ENCODE data around the gene PROK1.

PROK1 gene

DNA sequence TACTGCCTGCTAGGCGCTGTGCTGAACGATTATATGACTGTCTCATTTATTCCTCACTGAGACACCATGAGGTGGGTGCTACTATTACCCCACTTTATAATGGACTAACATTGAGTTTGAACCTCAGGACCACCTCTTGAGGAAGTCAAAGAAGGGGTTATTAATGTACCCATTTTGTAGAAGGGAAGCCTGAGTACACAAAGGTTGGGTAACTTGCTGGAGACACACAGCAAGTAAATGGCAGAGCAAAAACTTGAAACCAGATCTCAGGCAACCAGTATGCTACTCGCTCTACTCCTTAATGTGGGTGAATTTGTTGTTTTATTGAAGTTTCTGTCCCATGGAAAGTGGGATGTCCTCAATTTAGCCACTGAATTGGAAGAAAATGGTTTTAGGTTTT is 37.9 kb downstream of the PROK1 start:
- no peak for DNase-seq (ENCODE audit: low spot score)

DNA sequence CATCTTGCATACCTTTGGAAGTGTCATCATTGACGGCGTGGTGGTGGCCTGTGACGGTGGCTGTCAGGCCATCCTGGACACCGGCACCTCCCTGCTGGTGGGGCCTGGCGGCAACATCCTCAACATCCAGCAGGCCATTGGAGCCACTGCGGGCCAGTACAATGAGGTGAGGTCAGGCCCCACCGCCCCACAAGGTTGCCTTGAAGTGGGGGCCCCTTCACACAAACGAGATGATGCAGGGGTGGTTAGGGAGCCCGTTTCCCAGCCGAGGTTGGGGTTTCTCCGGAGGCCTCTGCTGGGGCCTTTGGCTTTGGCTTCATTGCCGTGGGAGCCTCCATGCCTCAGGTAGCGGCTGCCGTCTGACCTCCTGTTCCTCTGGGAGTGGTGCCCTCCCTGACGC is 38.5 kb downstream of the PROK1 start:
- no peak for DNase-seq (ENCODE audit: low spot score)

GRCh38 chr1:110489973-110490542 is 39.1 kb downstream of the PROK1 start:
- no peak for DNase-seq (ENCODE audit: low spot score)

DNA sequence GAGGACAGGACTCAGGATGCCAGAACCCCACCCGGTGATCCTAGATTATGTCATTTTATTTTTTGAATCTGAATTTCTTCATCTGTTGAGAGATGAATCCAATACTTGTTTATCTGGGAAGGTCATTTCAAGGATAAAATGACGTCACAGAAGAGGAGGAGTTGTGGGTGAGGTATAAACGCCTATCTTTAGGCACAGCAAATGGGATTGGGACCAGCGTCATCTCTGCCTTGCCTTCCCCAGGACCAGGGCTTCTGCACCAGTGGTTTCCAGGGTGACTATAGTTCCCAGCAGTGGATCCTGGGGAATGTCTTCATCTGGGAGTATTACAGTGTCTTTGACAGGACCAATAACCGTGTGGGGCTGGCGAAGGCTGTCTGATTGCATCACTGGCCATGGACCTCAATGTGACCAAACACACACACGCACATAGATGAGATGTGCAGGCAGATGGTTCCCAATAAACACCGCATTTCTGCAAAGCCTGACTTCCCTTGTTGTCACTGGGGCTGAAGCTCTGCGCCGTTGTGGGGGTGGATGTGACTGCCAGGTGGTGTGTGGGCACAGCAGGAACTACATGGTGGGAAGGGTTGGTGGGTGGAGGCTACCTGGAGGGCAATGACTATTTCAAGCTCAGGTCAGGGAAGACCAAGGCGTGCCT is 40.0 kb downstream of the PROK1 start:
- no peak for DNase-seq (ENCODE audit: low spot score)

DNA sequence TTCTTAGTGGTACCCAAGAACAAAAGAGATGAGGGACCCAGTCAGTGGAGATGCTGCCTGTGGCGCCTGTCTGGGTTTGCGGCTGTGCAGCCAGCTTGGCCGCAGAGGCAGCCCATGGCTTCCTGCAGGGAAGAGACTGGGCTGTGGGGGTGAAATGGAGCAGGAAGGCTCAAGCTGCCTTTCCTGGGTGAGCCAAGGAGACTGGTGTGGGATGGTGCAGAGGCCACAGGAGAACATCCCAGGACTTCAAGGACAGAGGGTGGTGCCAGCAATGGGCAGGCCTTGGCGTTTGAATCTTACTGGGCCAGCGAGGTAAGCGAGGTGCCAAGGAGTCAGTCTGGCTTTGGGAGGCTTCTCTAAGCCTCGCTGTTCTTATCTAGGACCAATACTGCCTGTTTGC is 41.6 kb downstream of the PROK1 start:
- no peak for DNase-seq (ENCODE audit: low spot score)

DNA sequence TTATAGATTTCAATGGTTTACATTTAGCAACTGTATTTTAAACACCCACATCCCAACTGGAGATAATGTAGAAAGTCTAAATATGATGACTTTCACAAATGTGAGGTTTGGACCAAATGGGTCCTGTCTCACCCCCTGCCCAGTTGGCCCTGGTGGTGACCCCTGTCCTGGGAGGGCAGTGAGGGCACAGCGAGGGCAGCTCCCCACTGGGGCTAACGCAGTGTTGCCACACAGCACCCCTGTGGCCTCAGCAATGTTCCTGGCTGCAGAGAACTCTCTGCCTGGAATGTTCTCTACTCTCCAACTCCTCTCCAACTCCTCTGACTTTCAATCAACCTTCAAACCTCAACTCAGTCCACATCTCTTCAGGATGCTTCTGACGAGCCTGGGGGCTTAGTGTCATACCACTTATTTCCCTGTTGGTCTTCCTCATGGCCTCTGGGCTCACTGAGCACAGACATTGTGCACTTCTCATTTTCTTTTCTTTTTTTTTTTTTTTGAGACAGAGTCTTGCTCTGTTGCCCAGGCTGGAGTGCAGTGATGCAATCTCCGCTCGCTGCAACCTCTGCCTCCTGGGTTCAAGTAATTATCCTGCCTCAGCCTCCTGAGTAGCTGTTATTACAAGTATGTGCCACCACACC is 42.2 kb downstream of the PROK1 start:
- DNase-seq (ENCODE audit: low spot score): no peak

DNA sequence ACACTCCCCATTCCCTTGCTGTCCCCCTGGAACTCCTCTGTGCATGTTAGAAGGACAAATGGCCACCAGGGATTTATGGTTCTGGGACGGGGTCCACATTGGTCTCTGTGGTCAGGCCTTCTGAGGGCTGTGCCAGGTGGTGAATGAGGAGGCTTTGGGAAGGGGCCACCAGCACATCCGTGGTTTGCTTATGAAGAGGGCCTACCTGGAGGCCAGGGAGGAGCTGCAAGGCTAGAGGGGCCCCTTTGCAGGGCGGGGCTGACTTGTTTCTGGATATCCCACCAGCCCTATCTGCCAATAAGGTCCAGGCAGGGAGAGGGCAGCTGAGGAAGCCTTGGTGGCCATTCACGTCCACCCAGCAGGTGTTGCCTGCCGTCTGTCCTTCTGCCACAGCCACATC is 43.1 kb downstream of the PROK1 start:
- DNase-seq (ENCODE audit: low spot score): no peak

DNA sequence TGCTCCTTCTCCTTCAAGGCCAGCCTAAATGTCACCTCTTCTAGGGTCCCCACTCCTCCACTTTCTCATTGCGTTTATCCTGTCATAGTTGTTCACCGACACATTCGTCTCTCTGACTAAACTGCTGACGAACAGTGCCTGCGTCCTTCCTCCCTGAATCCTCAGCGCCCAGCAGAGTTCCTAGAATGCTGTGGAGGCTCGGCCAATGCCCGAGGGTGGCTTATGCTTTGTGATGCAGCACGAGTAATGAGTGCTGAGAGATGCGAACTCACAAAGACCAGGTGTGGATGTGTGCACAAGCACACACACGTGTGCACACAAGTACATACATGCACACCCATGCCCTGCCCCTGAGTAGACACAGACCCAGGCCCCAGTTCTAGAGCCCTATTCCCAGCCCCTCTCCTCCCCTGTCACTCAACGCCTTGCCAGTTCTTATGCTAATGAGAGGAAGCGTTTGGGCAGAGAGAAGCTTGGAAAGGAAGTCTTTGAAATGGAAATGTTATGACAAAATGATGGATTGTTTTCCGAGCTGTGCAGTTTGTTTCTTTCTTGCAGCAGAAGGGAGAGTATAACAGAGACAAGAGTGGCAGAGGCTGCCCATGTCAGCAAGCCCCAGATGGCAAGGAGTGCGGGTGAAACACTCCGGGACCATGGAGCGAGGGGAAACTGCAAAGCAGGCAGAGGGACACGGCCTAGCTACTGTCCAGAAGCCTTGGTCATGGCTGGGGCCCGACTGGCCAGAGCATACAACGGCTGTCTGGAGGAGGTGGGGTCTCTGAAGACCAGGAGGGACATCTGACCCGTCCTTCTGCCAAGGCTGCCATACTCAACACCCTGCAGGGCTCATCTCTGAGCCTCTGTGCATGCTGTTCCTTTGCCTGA is 43.8 kb downstream of the PROK1 start:
- DNase-seq (ENCODE audit: low spot score): no peak

- peak; percentile 79 for DNase-seq (ENCODE audit: low spot score)
These were observed 45.1 kb downstream of the PROK1 start for GRCh38 chr1:110495926-110496600.

- DNase-seq (ENCODE audit: low spot score): no peak
These were observed 47.3 kb downstream of the PROK1 start for GRCh38 chr1:110498270-110498669.

- no peak for DNase-seq (ENCODE audit: low spot score)
These were observed 50.7 kb downstream of the PROK1 start for GRCh38 chr1:110501488-110502132.

- DNase-seq (ENCODE audit: low spot score): no peak
These were observed 51.6 kb downstream of the PROK1 start for GRCh38 chr1:110502402-110503151.

DNA sequence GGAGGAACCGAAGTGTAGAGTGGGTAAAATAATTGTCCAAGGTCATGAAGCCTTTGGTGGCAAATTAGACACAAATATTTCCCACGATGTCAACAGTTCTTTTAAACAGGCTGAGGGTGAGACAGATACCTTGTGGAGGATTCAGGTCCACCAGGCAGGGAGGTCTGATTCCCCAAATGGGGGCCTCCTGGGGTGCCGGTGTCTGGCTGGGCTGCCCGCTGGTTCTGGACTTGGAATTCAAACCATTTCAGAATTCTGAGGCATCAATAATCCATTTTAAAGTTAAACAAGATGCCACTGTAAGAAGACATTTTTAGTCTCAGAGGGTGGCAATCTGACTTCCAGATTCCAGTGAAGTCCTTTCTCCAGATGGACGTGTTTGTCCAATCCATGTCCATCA is 52.5 kb downstream of the PROK1 start:
- no peak for DNase-seq (ENCODE audit: low spot score)

- no peak for DNase-seq (ENCODE audit: low spot score)
These were observed 53.3 kb downstream of the PROK1 start for GRCh38 chr1:110504226-110504625.

GRCh38 chr1:110505596-110505995 is 54.6 kb downstream of the PROK1 start:
- DNase-seq (ENCODE audit: low spot score): no peak

DNA sequence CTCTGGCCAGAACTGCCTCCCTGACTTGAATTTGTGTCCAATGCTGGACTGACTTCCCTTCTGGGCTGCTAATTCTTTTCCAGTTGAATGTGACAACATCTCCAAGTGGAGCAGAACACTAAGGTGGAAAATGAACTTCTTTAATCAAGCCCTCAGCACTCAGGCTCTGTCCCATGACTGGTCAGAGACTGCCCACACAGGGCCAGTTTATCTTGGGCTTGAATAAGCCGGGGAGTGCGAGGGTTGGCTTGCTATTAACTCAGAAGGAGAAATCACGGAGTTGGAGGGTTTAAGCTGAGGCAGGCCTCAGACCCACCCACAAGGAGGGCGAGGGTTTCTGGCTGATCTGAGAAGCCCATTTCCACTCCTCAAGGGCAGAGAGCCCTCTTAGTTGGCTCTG is 55.6 kb downstream of the PROK1 start:
- DNase-seq (ENCODE audit: low spot score): no peak
